HEK293 (cell line): ENCODE measurements around the gene SPON2.

Experiments
- CTCF ChIA-PET: fragments of 350-600 bp; formaldehyde crosslinking; extraction: SDS; loops from one replicate; lab custom pipeline; 2021; ENCODE audit warnings: antibody characterized with exemption; lab: Yijun Ruan, JAX
- POLR2A ChIA-PET: fragments of 300-600 bp; formaldehyde crosslinking; extraction: SDS; loops from one replicate; lab custom pipeline; 2020; ENCODE audit warnings: antibody characterized with exemption, inconsistent platforms; lab: Yijun Ruan, JAX
- H3K27ac ChIP-seq: fragments of 200-500 bp; sonication (Bioruptor generic); 2 replicates; pipeline ENCODE4 v1.5.1; 2014; ENCODE audit warnings: low read depth, low read length, control low read depth, inconsistent platforms; ENCODE audit errors: extremely low read depth
- H3K36me3 ChIP-seq, 2 experiments: fragments of 200-500 bp in 1 of 2; sonication (Bioruptor generic) in 1 of 2; 1 replicate in 1 of 2; 2 replicates in 1 of 2; pipeline ENCODE4 v1.5.1; 2014 to 2017; ENCODE audit warnings: inconsistent platforms in 2 of 2, low read length in 2 of 2; ENCODE audit not compliant: control insufficient read depth in 2 of 2, insufficient read depth in 1 of 2
- H3K4me1 ChIP-seq: fragments of 200-500 bp; sonication (Bioruptor generic); 2 replicates; pipeline ENCODE4 v1.5.1; 2014; ENCODE audit warnings: mild to moderate bottlenecking, low read length, inconsistent platforms; ENCODE audit not compliant: control insufficient read depth, insufficient read depth
- H3K4me3 ChIP-seq: 2 replicates; pipeline ENCODE4 v1.5.1; 2011; ENCODE audit warnings: low read depth, mild to moderate bottlenecking, control low read depth, low read length, moderate library complexity
- H3K9me3 ChIP-seq: fragments of 200-500 bp; sonication (Bioruptor generic); 2 replicates; pipeline ENCODE4 v1.5.1; 2014; ENCODE audit warnings: low read depth, low read length, inconsistent platforms; ENCODE audit not compliant: control insufficient read depth, insufficient read depth
- GLI2 ChIP-seq: fragments of 450-650 bp; formaldehyde crosslinking; IDR thresholded peaks from 2 replicates; pipeline ENCODE4; 2017; ENCODE audit warnings: missing biosample characterization, missing genetic modification characterization, low read depth, borderline replicate concordance
- HOXA7 ChIP-seq: sonication (generic); formaldehyde crosslinking; IDR thresholded peaks from 2 replicates; pipeline ENCODE4 v1.8.1; 2022; ENCODE audit warnings: missing genetic modification reagents, borderline replicate concordance
- KLF1 ChIP-seq: fragments of 450-650 bp; formaldehyde crosslinking; IDR thresholded peaks from 2 replicates; pipeline ENCODE4 v1.5.1; 2016; ENCODE audit warnings: missing biosample characterization, missing genetic modification characterization
- KLF10 ChIP-seq: fragments of 450-650 bp; IDR thresholded peaks from 2 replicates; pipeline ENCODE4 v1.5.1; 2018; ENCODE audit warnings: missing biosample characterization, mild to moderate bottlenecking, missing genetic modification characterization
- PRDM1 ChIP-seq: fragments of 450-650 bp; formaldehyde crosslinking; IDR thresholded peaks from 2 replicates; pipeline ENCODE4; 2016; ENCODE audit warnings: missing biosample characterization, missing genetic modification characterization
- PRDM4 ChIP-seq: fragments of 450-650 bp; formaldehyde crosslinking; IDR thresholded peaks from 2 replicates; pipeline ENCODE4 v1.5.1; 2017; ENCODE audit warnings: missing biosample characterization, missing genetic modification characterization
- SCRT1 ChIP-seq: fragments of 450-650 bp; formaldehyde crosslinking; IDR thresholded peaks from 2 replicates; pipeline ENCODE4 v1.5.1; 2016; ENCODE audit warnings: missing biosample characterization, missing genetic modification characterization, borderline replicate concordance
- ZBTB44 ChIP-seq: fragments of 450-650 bp; IDR thresholded peaks from 2 replicates; pipeline ENCODE4 v1.5.1; 2018; ENCODE audit warnings: missing biosample characterization, mild to moderate bottlenecking, missing genetic modification characterization
- ZEB2 ChIP-seq: fragments of 450-650 bp; formaldehyde crosslinking; IDR thresholded peaks from 2 replicates; pipeline ENCODE4 v1.5.1; 2016; ENCODE audit warnings: missing biosample characterization, missing genetic modification characterization
- ZFHX2 ChIP-seq: fragments of 450-650 bp; formaldehyde crosslinking; conservative IDR thresholded peaks from 2 replicates; pipeline ENCODE4 v1.5.1; 2016; ENCODE audit warnings: missing biosample characterization, missing genetic modification characterization
- ZNF132 ChIP-seq: fragments of 450-650 bp; formaldehyde crosslinking; IDR thresholded peaks from 2 replicates; pipeline ENCODE4 v1.5.1; 2017; ENCODE audit warnings: missing biosample characterization, missing genetic modification characterization, borderline replicate concordance
- ZNF133 ChIP-seq: fragments of 450-650 bp; formaldehyde crosslinking; IDR thresholded peaks from 2 replicates; pipeline ENCODE4 v1.5.1; 2016; ENCODE audit warnings: missing biosample characterization, missing genetic modification characterization
- ZNF138 ChIP-seq: fragments of 450-650 bp; formaldehyde crosslinking; IDR thresholded peaks from 2 replicates; pipeline ENCODE4 v1.5.1; 2016; ENCODE audit warnings: missing biosample characterization, missing genetic modification characterization, borderline replicate concordance
- ZNF211 ChIP-seq: fragments of 450-650 bp; formaldehyde crosslinking; IDR thresholded peaks from 2 replicates; pipeline ENCODE4 v1.5.1; 2016; ENCODE audit warnings: low read depth, missing biosample characterization, missing genetic modification characterization
- ZNF223 ChIP-seq: fragments of 450-650 bp; formaldehyde crosslinking; IDR thresholded peaks from 2 replicates; pipeline ENCODE4 v1.5.1; 2016; ENCODE audit warnings: missing biosample characterization, missing genetic modification characterization
- ZNF248 ChIP-seq: fragments of 450-650 bp; formaldehyde crosslinking; IDR thresholded peaks from 2 replicates; pipeline ENCODE4 v1.5.1; 2017; ENCODE audit warnings: missing biosample characterization, missing genetic modification characterization
- ZNF404 ChIP-seq: fragments of 450-650 bp; formaldehyde crosslinking; IDR thresholded peaks from 2 replicates; pipeline ENCODE4 v1.5.1; 2017; ENCODE audit warnings: missing biosample characterization, missing genetic modification characterization
- ZNF501 ChIP-seq: fragments of 450-650 bp; formaldehyde crosslinking; IDR thresholded peaks from 2 replicates; pipeline ENCODE4 v1.5.1; 2016; ENCODE audit warnings: missing biosample characterization, missing genetic modification characterization
- ZNF513 ChIP-seq: fragments of 450-650 bp; IDR thresholded peaks from 2 replicates; pipeline ENCODE4 v1.5.1; 2018; ENCODE audit warnings: missing biosample characterization, missing genetic modification characterization
- ZNF514 ChIP-seq: fragments of 450-650 bp; formaldehyde crosslinking; IDR thresholded peaks from 2 replicates; pipeline ENCODE4 v1.5.1; 2016; ENCODE audit warnings: missing biosample characterization, missing genetic modification characterization
- ZNF529 ChIP-seq: fragments of 450-650 bp; formaldehyde crosslinking; IDR thresholded peaks from 2 replicates; pipeline ENCODE4 v1.5.1; 2017; ENCODE audit warnings: missing genetic modification characterization, missing biosample characterization; ENCODE audit not compliant: insufficient replicate concordance
- ZNF544 ChIP-seq: fragments of 450-650 bp; formaldehyde crosslinking; IDR thresholded peaks from 2 replicates; pipeline ENCODE4 v1.5.0; 2017; ENCODE audit warnings: missing biosample characterization, missing genetic modification characterization
- ZNF624 ChIP-seq: fragments of 450-650 bp; formaldehyde crosslinking; IDR thresholded peaks from 2 replicates; pipeline ENCODE4 v1.5.1; 2017; ENCODE audit warnings: missing biosample characterization, missing genetic modification characterization
- ZNF639 ChIP-seq: fragments of 450-650 bp; formaldehyde crosslinking; IDR thresholded peaks from 2 replicates; pipeline ENCODE4 v1.5.1; 2016; ENCODE audit warnings: missing biosample characterization, missing genetic modification characterization
- ZNF76 ChIP-seq: fragments of 450-650 bp; formaldehyde crosslinking; IDR thresholded peaks from 2 replicates; pipeline ENCODE4; 2016; ENCODE audit warnings: low read depth, missing biosample characterization, missing genetic modification characterization, borderline replicate concordance
- ZNF792 ChIP-seq: fragments of 450-650 bp; formaldehyde crosslinking; IDR thresholded peaks from 2 replicates; pipeline ENCODE4 v1.5.1; 2016; ENCODE audit warnings: missing biosample characterization, missing genetic modification characterization
- ZSCAN23 ChIP-seq: fragments of 450-650 bp; formaldehyde crosslinking; IDR thresholded peaks from 2 replicates; pipeline ENCODE4 v1.5.1; 2016; ENCODE audit warnings: missing biosample characterization, missing genetic modification characterization

Gene SPON2

GRCh38 chr4:1154523-1155182, 17.7 kb downstream of the SPON2 start:
- ChIA-PET CTCF (interaction anchor here (0.6 kb wide), 1 partner anchor 13 kb away, joined by 3 read pairs; no protein-coding TSS in a partner anchor), POLR2A (no interaction called here)
- H3K36me3 ChIP-seq: no peaks in the 10 kb centered on the region
- no peaks in the 10 kb centered on the region for H3K4me1 ChIP-seq
- H3K9me3 ChIP-seq: no peaks in the 10 kb centered on the region
- TF ChIP-seq HOXA7 (CRISPR knock-in tag) (no peak), KLF10 (tag by site-specific recombination) (no peak), SCRT1 (tag by site-specific recombination) (no peak), GLI2 (tag by site-specific recombination) (no peak), ZNF248 (no peak), ZNF792 (tag by site-specific recombination) (no peak), ZNF513 (tag by site-specific recombination) (no peak), ZNF223 (tag by site-specific recombination) (no peak), ZBTB44 (tag by site-specific recombination) (no peak), ZNF501 (tag by site-specific recombination) (no peak), ZSCAN23 (tag by site-specific recombination) (no peak), ZNF138 (tag by site-specific recombination) (no peak), ZNF639 (tag by site-specific recombination) (no peak), ZNF544 (no peak), PRDM1 (tag by site-specific recombination) (no peak), ZNF624 (tag by site-specific recombination) (no peak), ZNF132 (tag by site-specific recombination) (no peak), ZEB2 (no peak)
- no peak overlapping the region for H3K27ac ChIP-seq
- H3K4me3 ChIP-seq: no peak overlapping the region

- no peak overlapping the region for H3K27ac ChIP-seq
- no peak overlapping the region for H3K4me3 ChIP-seq
- H3K36me3 ChIP-seq: no peaks in the 10 kb centered on the region
- ChIA-PET POLR2A (no interaction called here), CTCF (no interaction called here)
- no peaks in the 10 kb centered on the region for H3K4me1 ChIP-seq
- H3K9me3 ChIP-seq: no peaks in the 10 kb centered on the region
- no peak for TF ChIP-seq PRDM4 (tag by site-specific recombination)
- no peak for TF ChIP-seq ZNF514
- TF ChIP-seq ZNF133: no peak
- TF ChIP-seq ZNF404 (tag by site-specific recombination): no peak
- no peak for TF ChIP-seq ZNF211 (tag by site-specific recombination)
- TF ChIP-seq ZFHX2: peak; percentile 75
- TF ChIP-seq ZNF529 (tag by site-specific recombination): no peak
- TF ChIP-seq KLF1 (tag by site-specific recombination): peak; percentile 92
- TF ChIP-seq ZNF76 (tag by site-specific recombination): no peak
Measured at GRCh38 chr4:1154126-1154522, 18.3 kb downstream of the SPON2 start.
